ENCODE results near the gene LCE2B. TPM values are rescaled to one million over a fixed set of nuclear protein-coding genes. Genes with fewer than 3 reads are reported as not detected.

The LCE2B gene
- total and polyA plus RNA-seq, 2 experiments from 2014 or later: not detected

DNA sequence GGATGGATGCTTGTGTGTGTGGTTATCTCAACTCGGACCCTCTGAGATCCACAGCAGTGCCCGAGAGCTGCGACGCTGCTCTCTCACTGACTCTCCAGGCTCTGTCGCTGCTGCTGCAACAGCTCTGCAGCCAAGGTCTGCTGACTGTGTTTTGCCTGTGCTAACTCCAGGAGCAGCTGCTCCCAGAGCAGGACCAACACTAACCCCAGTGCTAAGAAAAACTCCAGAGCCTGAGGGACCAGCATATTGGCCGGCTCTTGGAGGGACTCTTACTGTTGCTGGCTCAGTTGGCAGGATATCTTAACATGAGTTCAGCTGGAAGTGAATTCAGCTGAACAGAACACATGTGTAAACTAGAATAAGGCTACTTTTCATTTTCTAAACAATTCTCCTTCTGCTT is 6.5 kb upstream of the LCE2B start:
- Mint-ChIP-seq H3K27me3 (ENCODE audit: insufficient read depth, low read depth, poor library complexity) (no peaks in the 10 kb centered on the region), H3K36me3 (ENCODE audit: low read depth) (no peaks in the 10 kb centered on the region), H3K4me3 (no peak overlapping the region), H3K27ac (no peak overlapping the region), H3K4me1 (no peaks in the 10 kb centered on the region), H3K9me3 (no peaks in the 10 kb centered on the region)
- ATAC-seq: no peak; the same call in 2 of the 3 replicates
- Histone ChIP-seq H3F3A (replicated peaks; ENCODE audit: low read depth) (no peaks in the 10 kb centered on the region), H3K9me2 (ENCODE audit: insufficient read depth) (no peaks in the 10 kb centered on the region), H3K4me2 (no peak overlapping the region), H3K4me3 (no peak overlapping the region), H3K36me3 (ENCODE audit: insufficient read depth) (no peaks in the 10 kb centered on the region), H4K20me1 (replicated peaks; ENCODE audit: insufficient read depth) (no peaks in the 10 kb centered on the region), H3K27me3 (ENCODE audit: insufficient read depth) (no peaks in the 10 kb centered on the region), H3K4me1 (ENCODE audit: insufficient read depth) (no peaks in the 10 kb centered on the region), H2AFZ (no peak overlapping the region), H3K79me2 (replicated peaks; ENCODE audit: insufficient read depth) (no peaks in the 10 kb centered on the region), H3K27ac (ENCODE audit: low read depth) (no peak overlapping the region)
- no peak for DNase-seq (ENCODE audit: low spot score)
- TF ChIP-seq POLR2AphosphoS5 (IDR thresholded peaks at IDR 0.05; ENCODE audit: low read depth) (no peak), JUNB (IDR thresholded peaks at IDR 0.05; ENCODE audit: unreplicated experiment) (no peak), EZH2phosphoT487 (IDR thresholded peaks at IDR 0.05; ENCODE audit: unreplicated experiment) (no peak), NANOG (IDR thresholded peaks at IDR 0.05; ENCODE audit: borderline replicate concordance) (no peak), CTCF (conservative IDR thresholded peaks at IDR 0.05; ENCODE audit: low read depth in 2 of 2) (no peak), EZH2 (IDR thresholded peaks at IDR 0.05; ENCODE audit: low read depth, unreplicated experiment) (no peak)
- TF ChIP-seq, protein P1, sequence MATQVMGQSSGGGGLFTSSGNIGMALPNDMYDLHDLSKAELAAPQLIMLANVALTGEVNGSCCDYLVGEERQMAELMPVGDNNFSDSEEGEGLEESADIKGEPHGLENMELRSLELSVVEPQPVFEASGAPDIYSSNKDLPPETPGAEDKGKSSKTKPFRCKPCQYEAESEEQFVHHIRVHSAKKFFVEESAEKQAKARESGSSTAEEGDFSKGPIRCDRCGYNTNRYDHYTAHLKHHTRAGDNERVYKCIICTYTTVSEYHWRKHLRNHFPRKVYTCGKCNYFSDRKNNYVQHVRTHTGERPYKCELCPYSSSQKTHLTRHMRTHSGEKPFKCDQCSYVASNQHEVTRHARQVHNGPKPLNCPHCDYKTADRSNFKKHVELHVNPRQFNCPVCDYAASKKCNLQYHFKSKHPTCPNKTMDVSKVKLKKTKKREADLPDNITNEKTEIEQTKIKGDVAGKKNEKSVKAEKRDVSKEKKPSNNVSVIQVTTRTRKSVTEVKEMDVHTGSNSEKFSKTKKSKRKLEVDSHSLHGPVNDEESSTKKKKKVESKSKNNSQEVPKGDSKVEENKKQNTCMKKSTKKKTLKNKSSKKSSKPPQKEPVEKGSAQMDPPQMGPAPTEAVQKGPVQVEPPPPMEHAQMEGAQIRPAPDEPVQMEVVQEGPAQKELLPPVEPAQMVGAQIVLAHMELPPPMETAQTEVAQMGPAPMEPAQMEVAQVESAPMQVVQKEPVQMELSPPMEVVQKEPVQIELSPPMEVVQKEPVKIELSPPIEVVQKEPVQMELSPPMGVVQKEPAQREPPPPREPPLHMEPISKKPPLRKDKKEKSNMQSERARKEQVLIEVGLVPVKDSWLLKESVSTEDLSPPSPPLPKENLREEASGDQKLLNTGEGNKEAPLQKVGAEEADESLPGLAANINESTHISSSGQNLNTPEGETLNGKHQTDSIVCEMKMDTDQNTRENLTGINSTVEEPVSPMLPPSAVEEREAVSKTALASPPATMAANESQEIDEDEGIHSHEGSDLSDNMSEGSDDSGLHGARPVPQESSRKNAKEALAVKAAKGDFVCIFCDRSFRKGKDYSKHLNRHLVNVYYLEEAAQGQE (IDR thresholded peaks at IDR 0.05; ENCODE audit: unreplicated experiment): no peak
- TF ChIP-seq, protein P2, sequence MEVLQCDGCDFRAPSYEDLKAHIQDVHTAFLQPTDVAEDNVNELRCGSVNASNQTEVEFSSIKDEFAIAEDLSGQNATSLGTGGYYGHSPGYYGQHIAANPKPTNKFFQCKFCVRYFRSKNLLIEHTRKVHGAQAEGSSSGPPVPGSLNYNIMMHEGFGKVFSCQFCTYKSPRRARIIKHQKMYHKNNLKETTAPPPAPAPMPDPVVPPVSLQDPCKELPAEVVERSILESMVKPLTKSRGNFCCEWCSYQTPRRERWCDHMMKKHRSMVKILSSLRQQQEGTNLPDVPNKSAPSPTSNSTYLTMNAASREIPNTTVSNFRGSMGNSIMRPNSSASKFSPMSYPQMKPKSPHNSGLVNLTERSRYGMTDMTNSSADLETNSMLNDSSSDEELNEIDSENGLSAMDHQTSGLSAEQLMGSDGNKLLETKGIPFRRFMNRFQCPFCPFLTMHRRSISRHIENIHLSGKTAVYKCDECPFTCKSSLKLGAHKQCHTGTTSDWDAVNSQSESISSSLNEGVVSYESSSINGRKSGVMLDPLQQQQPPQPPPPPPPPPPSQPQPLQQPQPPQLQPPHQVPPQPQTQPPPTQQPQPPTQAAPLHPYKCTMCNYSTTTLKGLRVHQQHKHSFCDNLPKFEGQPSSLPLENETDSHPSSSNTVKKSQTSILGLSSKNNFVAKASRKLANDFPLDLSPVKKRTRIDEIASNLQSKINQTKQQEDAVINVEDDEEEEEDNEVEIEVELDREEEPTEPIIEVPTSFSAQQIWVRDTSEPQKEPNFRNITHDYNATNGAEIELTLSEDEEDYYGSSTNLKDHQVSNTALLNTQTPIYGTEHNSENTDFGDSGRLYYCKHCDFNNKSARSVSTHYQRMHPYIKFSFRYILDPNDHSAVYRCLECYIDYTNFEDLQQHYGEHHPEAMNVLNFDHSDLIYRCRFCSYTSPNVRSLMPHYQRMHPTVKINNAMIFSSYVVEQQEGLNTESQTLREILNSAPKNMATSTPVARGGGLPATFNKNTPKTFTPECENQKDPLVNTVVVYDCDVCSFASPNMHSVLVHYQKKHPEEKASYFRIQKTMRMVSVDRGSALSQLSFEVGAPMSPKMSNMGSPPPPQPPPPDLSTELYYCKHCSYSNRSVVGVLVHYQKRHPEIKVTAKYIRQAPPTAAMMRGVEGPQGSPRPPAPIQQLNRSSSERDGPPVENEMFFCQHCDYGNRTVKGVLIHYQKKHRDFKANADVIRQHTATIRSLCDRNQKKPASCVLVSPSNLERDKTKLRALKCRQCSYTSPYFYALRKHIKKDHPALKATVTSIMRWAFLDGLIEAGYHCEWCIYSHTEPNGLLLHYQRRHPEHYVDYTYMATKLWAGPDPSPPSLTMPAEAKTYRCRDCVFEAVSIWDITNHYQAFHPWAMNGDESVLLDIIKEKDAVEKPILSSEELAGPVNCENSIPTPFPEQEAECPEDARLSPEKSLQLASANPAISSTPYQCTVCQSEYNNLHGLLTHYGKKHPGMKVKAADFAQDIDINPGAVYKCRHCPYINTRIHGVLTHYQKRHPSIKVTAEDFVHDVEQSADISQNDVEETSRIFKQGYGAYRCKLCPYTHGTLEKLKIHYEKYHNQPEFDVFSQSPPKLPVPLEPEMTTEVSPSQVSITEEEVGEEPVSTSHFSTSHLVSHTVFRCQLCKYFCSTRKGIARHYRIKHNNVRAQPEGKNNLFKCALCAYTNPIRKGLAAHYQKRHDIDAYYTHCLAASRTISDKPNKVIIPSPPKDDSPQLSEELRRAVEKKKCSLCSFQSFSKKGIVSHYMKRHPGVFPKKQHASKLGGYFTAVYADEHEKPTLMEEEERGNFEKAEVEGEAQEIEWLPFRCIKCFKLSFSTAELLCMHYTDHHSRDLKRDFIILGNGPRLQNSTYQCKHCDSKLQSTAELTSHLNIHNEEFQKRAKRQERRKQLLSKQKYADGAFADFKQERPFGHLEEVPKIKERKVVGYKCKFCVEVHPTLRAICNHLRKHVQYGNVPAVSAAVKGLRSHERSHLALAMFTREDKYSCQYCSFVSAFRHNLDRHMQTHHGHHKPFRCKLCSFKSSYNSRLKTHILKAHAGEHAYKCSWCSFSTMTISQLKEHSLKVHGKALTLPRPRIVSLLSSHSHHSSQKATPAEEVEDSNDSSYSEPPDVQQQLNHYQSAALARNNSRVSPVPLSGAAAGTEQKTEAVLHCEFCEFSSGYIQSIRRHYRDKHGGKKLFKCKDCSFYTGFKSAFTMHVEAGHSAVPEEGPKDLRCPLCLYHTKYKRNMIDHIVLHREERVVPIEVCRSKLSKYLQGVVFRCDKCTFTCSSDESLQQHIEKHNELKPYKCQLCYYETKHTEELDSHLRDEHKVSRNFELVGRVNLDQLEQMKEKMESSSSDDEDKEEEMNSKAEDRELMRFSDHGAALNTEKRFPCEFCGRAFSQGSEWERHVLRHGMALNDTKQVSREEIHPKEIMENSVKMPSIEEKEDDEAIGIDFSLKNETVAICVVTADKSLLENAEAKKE (CRISPR knock-in tag; IDR thresholded peaks at IDR 0.05): no peak

Measured in GM23338 (cell line).